ENCODE data around the gene SPEN. TPM values are rescaled to one million over a fixed set of nuclear protein-coding genes. Genes with fewer than 3 reads are reported as not detected.

The SPEN gene
- polyA plus RNA-seq, 4 donors: 50.0 to 60.6 (median 57.7) TPM

DNA sequence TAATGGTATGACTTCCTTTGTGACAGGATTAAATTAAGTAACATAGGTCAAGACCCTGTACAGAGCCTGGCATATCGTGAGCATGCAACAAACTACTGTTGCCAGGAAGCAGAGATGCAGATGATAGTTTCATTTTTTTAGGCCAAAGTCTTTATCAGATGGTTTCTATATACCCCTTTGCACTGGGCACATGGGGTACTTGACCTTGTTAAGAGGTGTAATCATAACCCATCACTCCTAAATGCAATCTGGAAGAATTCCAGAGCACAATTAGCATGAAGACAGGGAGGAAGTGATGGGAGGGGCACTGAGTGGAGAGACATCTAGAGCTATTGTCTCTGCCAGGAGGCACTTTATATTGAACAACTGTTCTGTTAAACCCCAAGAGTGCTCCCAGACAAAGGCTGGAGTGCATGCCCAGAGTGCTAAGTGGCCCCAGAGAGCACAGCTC, 106.3 kb downstream of the SPEN start:
- no peak for DNase-seq (ENCODE audit: low read depth in 4 of 4, low spot score in 3 of 4)

DNA sequence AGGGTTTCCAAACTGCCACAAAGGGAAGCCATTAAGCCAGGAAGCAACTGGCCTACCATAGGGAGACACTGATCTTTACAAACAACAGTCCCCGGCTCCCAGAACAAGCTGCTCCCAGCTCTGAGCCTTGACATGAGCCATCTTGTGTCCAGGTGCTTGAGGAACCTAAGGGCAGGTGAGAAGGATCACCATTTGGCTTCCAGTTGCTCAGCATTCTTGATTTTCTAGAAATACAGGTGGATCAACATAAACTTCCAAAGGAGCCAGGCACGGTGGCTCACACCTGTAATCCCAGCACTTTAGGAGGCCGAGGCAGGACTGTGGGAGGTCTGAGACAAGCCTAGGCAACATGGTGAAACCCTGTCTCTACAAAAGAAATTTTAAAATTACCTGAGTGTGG, 106.8 kb downstream of the SPEN start:
- no peak for DNase-seq (ENCODE audit: low read depth in 4 of 4, low spot score in 3 of 4)

DNA sequence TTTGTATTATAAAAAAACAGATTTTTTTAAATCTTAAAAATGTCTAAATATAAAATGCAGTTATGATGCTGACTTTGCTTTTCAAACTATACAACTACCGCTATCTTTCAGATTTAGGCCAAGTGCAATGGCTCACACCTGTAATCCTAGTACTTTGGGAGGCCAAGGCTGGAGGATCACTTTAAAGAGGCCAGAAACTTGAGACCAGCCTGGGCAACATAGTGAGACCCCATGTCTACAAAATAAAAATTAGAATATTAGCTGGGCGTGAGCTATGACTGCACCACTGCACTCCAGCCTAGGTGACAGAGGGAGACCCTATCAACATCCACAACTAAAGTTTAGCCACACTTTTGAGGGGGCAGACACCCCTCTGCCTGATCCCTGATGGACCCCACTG, 108.0 kb downstream of the SPEN start:
- DNase-seq (ENCODE audit: low read depth in 4 of 4, low spot score in 3 of 4): no peak

DNA sequence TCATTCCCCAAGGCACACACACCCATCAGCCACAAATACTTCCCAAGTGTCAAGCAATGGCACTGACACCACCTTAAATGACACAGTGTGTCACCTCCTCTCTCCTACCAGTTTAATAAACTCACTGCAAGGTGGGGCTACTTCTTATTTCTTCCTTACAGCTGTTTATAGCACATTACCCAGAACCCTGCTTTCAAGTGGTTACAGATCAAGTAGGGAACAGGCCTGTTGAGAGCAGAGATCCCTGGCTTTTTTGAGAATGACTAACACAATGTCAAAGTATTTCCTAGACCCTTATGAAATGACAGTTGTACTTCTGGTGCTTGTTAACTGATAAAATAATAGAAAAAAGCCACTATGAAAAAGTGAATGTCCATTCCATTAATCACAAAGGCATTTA, 108.6 kb downstream of the SPEN start:
- no peak for DNase-seq (ENCODE audit: low read depth in 4 of 4, low spot score in 3 of 4)

DNA sequence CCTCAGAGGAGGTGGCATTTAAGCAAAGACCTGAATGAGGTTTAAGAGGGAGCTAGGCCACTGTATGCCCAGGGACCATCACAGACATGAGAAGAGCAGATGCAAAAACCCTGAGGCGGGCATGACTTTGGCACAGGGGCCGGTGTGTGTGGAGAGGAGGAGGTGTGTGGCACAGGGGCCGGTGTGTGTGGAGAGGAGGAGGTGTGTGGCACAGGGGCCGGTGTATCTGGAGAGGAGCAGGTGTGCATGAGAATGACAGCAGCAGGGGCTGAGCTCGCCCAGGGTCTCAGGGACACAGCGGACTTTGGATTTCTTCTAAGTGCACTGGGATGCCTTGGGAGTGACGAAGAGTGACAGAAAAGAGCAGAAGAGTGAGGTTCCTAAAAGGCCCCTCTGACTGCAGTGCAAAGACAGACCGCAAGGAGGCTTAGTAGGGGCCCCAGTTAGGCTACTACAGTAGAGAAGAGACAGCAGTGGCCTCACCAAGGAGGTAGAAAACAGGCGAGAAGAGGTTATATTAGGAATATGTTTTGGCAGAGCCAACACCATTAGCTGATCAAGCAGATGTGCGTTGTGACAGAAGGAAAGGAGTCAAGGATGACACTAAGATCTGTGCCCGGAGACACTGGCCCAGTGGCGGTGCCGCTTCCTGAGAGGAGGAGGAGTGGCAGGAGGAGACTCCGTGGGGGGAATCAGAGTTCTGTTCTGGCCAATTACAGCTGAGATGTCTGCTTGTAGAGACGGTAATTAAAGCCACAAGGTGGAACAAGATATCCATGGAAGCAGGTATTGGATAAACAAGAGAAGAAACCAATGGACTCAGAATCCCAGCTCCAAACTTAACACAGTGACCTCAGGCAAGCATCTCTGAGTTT, 110.0 kb downstream of the SPEN start:
- no peak for DNase-seq (ENCODE audit: low read depth in 4 of 4, low spot score in 3 of 4)

DNA sequence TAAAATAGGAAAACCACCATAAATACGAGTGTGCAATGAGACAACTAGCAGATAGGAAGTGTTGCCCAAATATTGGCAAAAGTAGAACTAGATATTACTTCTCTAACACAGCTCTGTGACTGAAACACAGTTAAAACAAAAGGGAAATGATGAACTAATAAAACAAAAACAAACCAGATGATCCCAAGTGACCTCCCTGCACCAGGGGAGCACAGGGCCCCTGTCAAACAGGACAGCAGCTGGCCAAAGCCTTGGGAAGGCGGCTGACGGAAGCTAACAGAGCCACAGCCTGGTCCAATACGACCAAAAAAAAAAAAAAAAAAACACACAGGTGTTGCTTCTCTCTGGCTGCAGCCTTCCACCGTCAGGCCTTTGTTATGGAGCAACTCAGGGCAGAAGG, 110.6 kb downstream of the SPEN start:
- no peak for DNase-seq (ENCODE audit: low read depth in 4 of 4, low spot score in 3 of 4)

DNA sequence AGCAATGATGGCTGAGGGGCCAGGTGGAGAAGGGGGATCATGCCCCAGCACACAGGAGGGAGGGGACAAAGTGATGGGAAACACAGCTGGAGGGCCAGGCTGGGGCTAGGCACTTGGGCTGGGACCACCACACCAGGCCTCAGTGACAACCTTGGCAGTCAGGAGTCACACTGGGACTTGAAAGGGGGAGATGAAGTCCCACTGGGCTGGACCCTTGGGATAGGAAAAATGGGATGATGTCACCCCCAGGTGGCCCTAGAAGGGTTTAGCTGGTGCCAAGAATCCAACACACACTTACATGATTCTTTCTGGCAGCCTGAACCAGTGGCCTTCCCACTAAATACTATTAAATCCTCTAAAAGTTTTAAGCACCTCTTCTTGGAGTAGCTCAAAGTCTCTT, 111.3 kb downstream of the SPEN start:
- DNase-seq (ENCODE audit: low read depth in 4 of 4, low spot score in 3 of 4): no peak

DNA sequence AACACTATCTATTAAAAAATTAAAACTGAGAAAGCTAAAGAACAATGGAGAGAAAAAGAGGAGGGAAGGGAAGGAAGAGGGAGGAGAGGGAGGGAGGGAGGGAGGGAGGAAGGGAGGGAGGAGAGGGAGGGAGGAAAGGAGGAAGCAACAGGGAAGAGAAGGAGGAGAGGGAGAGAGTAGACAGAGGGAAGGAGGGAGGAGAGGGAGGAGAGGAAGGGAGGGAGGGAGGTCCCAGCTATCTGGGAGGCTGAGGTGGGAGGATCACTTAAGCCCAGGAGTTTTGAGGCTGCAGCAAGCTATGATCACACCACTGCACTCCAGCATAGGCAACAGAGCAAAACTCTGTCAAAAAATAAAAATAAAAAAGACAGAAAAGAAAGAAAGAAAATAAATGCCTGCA, 111.9 kb downstream of the SPEN start:
- no peak for DNase-seq (ENCODE audit: low read depth in 4 of 4, low spot score in 3 of 4)

DNA sequence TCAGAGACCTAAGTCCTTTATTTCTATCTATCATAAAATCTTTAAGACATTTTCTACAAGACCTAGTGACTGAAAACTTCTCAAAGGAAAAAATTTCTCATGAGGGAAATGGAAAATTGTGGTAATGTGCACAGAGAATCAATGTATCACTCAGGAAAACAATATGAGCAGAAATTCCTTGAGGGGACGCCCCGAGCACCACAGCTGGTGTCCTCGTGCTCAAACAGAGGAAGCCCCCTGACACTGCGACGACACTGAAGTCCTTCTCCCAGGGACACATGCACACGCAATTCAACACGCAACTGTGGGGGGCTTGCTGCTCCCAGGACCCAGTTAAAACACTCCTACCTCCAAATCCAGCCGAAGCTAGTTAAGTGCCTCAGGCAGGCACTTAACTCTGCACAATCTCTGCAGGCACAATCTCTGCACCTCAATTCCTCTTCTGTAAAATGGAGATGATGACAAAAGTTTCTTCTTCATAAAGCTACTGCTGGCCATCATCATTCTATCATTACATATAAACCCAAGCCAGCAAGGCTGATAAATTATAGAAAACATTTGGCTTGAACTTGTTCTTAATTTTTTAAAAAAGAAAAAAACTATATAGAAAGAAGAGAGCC, 112.4 kb downstream of the SPEN start:
- no peak for DNase-seq (ENCODE audit: low read depth in 4 of 4, low spot score in 3 of 4)

DNA sequence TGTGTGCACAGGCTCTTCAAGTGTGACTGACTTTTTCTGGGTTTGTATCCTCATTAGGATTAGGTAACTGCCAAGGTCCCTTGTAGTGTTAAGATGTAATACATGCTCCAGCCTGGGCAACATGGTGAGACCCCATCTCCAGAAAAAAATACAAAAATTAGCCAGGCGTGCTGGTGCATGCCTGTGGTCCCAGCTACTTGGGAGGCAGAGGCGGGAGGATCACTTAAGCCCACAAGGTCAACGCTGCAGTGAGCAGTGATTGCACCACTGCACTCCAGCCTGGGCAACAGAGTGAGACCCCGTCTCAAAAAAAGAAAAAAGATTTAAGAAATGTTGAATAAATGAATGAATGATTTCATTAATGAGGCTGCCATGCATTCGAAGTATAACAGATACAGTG, 113.3 kb downstream of the SPEN start:
- DNase-seq (ENCODE audit: low read depth in 4 of 4, low spot score in 3 of 4): no peak

DNA sequence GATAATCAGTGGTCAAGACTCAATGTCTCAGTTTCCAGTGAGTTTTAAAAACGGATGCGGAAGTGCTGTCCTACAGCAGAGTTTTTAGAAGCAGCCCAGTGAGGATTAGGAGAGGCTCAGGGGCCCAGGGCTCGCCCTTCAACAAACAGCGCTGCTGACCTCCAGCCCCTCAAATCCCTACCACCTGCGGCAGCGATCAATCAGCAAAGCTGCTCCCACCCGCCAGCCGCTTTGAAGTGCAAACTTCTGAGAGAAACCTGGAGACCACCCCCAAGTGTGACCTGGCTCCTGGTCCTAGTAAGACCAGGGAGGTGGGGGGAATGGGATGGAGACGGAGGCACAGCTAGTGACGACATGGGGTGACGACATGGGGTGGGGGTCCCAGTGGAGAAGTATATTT, 114.0 kb downstream of the SPEN start:
- no peak for DNase-seq (ENCODE audit: low read depth in 4 of 4, low spot score in 3 of 4)

DNA sequence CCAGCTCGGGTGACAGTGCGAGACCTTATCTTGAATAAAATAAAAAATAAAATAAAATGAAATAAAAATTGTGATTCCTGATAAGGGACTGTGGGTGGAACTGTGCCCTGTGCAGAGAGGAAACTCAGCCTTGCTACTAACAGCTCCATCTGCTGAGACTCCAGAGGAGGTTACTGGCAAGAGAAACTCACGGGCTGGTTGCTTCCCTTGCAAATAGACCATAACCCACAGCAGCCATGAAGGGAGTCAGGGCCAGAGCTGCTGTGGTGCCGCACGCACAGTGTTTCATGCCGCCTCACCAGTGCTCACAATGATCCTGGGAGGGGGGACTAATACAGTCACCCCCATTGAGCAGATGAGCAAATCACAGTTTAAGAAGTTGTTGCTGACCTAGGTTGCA, 114.7 kb downstream of the SPEN start:
- DNase-seq (ENCODE audit: low read depth in 4 of 4, low spot score in 3 of 4): no peak

DNA sequence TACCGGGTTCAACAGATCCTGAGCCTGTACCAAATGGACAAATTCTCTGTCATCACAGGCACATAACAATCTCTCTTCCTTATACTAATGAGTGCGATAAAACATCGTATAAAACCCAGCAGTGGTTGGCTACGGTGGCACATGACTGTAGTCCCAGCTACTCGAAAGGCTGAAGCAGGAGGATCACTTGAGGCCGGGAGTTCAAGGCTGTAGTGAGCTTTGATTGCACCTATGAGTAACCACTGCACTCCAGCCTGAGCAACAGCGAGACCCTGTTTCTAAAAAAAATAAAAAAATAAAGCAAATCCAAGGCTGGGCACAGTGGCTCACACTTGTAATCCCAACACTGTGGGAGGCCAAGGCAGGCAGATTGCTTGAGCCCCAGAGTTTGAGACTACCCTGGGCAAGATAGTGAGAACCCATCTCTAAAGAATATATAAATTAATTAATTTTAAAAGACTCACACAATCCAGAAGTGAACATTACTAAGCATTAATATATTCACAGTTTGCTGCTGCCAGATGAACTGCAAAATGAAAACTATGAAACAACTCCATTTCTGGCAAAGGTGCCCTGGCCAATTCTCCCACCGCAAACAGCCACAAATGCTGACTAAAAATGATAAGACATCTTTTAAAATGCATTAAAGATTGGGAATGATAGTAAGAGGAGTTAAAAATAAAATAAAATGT, 115.3 kb downstream of the SPEN start:
- no peak for DNase-seq (ENCODE audit: low read depth in 4 of 4, low spot score in 3 of 4)

DNA sequence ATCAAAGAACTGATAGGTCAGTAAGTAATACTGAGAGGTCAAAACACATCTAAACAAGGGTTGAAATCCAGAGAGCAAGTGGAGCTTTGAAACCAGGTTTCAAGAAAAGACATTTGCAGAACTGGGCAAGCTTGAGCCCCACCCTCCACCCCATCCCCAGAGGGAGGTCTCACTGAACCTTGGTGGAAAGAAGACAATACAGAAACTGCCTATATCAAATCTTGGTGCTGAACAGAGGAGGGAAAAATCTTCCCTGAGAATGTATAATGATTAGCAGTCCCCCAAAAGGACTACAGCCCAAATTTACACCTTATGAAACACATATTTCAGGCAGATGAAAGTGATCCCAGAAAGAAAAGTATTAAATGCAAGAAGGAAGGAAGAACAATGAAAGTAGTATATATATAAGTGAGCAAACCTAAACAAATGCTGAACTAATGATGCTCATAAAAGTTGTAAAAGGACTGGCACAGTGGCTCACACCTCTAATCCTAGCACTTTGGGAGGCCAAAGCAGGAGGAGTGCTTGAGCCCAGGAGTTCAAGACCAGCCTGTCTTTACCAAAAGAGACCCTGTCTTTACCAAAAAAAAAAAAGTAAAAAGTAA, 116.0 kb downstream of the SPEN start:
- DNase-seq (ENCODE audit: low read depth in 4 of 4, low spot score in 3 of 4): no peak

DNA sequence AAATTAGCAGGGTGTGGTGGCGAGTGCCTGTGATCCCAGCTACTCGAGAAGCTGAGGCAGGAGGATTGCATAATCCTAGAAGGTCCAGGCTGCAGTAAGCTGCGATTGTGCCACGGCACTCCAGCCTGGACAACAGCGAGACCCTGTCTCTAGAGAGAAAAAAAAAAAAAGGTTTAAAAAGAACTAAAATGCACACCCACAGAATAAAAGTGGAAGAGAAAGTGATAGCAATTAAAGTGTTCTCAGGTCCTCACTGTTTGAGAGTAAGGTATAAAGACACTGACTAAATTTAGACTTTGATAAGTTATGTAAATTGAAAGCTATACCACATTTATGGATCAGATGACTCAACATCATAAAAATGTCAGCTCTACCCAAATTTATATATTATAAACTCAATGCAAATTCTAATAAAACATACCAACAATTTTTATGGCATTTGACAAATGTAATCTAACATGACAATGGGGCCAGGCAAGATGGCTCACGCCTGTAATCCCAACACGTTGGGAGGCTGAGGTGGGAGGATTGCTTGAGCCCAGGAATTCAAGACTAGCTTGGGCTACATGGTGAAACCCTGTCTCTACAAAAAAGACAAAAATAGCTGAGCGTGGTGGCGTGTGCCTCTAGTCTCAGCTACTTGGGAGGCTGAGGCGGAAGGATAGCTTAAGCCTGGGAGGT, 116.6 kb downstream of the SPEN start:
- no peak for DNase-seq (ENCODE audit: low read depth in 4 of 4, low spot score in 3 of 4)

DNA sequence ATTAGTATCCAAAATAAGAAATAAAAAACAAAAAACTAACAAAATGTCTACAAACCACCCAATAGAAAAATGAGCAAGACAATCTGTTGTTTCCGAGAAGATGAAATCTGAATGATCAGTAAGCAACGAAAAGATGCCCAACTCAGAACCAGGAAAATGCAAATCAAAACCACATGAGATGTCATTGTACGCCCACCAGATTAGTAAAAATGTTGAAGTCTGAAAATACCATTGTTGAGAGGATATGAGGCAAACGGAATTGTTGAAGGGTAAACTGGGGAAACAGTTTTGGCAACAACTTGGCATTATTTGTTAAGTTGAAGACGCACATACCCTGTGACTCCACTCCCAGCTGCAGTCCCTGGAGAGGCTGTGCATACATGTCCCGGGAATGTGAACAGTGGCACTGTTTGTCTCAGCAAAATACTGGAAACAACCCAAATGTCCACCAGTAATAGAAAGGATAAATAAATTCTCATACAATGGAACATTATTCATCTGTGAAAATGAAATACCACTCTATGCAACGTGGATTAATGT, 117.8 kb downstream of the SPEN start:
- no peak for DNase-seq (ENCODE audit: low read depth in 4 of 4, low spot score in 3 of 4)

DNA sequence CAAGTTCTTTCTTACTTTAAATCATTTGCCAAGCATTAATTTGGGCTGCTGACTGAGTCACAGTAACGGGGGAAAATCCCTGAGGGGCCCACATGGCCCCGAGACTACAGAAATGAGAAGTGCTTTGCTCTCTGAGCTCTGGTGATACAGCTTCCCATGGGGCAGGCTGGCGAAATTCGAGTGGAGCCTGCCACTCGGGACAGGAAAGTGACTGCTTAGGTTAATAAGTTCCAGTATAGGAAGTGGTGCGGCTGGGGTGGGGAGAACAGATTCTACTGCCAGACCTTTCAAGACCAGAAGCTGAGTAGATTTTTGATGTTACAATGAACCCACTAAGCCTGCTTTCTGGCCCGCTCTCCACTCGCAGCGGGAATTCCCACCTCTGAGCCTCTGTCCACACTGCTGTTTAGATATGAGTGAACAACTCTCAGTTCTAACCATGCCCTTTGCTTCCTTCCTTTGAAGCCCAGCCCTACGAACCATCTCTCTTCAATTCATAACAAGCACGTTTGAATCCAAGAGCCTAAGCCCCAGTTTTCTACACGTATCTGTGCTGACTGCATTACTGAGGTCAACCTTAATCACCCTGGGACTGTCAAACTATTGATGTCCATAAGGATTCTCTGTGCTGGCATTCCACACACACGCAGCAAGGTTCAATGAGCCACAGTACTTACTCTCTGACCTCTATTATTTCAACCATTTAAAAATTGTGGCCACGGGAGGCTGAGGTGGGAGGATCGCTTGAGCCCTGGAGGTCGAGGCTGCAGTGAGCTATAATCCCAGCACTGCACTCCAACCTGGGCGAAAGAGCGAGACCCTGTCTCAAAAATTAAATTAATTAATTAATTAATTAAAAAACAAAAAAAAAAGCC, 118.8 kb downstream of the SPEN start:
- no peak for DNase-seq (ENCODE audit: low read depth in 4 of 4, low spot score in 3 of 4)

DNA sequence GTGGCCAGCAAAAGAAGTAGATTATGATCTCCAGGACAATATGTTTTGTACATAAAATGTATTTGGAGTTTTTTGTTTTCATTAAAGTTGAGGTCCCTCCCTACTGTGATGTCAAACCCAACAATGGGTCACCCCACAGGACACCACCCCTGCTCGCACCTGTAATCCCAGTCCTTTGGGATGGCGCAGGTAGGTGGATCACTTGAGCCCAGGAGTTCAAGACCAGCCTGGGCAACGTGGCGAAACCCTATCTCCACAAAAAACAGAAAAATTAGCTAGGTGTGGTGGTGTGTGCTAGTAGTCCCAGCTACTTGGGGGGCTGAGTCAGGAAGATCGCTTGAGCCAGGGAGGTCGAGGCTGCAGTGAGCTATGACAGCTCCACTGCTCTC, 119.4 kb downstream of the SPEN start:
- no peak for DNase-seq (ENCODE audit: low read depth in 4 of 4, low spot score in 3 of 4)

DNA sequence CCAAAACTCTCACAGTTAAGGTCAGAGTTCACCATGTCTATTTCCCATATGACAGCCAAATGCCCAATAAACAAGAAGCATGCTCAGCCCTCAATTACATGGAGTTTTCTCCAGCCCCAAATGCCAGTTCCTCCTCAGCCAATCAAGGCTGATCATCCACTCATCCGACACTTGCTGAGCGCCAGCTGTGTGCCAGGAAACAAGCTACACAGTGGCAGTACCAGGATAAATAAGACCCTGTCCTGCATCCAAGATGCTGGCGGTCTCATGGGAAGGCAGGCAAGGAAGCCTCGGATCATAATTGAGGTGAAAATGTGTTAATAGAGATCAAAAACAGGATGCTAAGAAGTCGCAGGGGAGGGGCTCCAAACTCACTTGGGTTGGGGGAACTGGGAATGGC, 120.7 kb downstream of the SPEN start:
- no peak for DNase-seq (ENCODE audit: low read depth in 4 of 4, low spot score in 3 of 4)

Measured in right renal pelvis (tissue), 4 donors.